Thoracic aorta (tissue), 2 donors: ENCODE measurements around the gene SPINT2. TPM values are rescaled to one million over a fixed set of nuclear protein-coding genes. Genes with fewer than 3 reads are reported as not detected.

Source experiments
- ATAC-seq: fragments of 150-250 bp; one replicate; pipeline ENCODE4 v1.8.0; 2017; ENCODE audit warnings: low read depth; ENCODE audit not compliant: insufficient number of reproducible peaks, low FRiP score
- DNase-seq: peaks from one replicate; pipeline ENCODE4 v3.0.0-alpha.2; 2020; ENCODE audit warnings: low spot score
- H3K27ac ChIP-seq, 2 donors: fragments of 200-600 bp; sonication (generic); 1 replicate in 1 of 2; 2 replicates in 1 of 2; pipeline ENCODE4 v1.5.1; 2016; ENCODE audit warnings: mild to moderate bottlenecking in 2 of 2, moderate library complexity in 2 of 2
- H3K27me3 ChIP-seq: fragments of 200-600 bp; sonication (generic); replicated peaks from 2 replicates; pipeline ENCODE4 v1.6.0; 2016; ENCODE audit warnings: mild to moderate bottlenecking; ENCODE audit not compliant: insufficient read depth
- H3K36me3 ChIP-seq: fragments of 200-600 bp; sonication (generic); one replicate; pipeline ENCODE4 v1.5.1; 2016
- H3K4me1 ChIP-seq, 2 donors: fragments of 200-600 bp; sonication (generic); 1 replicate in 1 of 2; 2 replicates in 1 of 2; pipeline versions ENCODE4 v1.5.1 to v1.6.0; 2016; ENCODE audit warnings: low read depth in 2 of 2, mild to moderate bottlenecking in 1 of 2; ENCODE audit not compliant: control insufficient read depth in 1 of 2
- H3K4me3 ChIP-seq: fragments of 200-600 bp; sonication (generic); 2 replicates; pipeline ENCODE4 v1.5.1; 2016; ENCODE audit warnings: mild to moderate bottlenecking
- H3K9me3 ChIP-seq: fragments of 200-600 bp; sonication (generic); 2 replicates; pipeline ENCODE4 v1.5.1; 2016
- CTCF ChIP-seq: fragments of 200-600 bp; sonication (generic); IDR thresholded peaks from one replicate; pipeline ENCODE4 v1.5.1; 2019; ENCODE audit warnings: antibody characterized with exemption
- total RNA-seq, 2 donors: library from RNA; depleted of rRNA; stranded (reverse); fragments of >200 nt; gene quantifications; one replicate each; pipeline versions ENCODE4 v1.1.0 to v1.2.3, GENCODE V29; 2016

SPINT2 gene
- total RNA-seq, 2 donors from 2014 or later = 218 to 480 TPM

GRCh38 chr19:38308006-38308766 lies 43.8 kb downstream of the SPINT2 start:
- ATAC-seq = no peak
- no peak overlapping the region for H3K27ac ChIP-seq
- no peaks in the 10 kb centered on the region for H3K9me3 ChIP-seq
- no peaks in the 10 kb centered on the region for H3K27me3 ChIP-seq
- H3K4me1 ChIP-seq = no peaks in the 10 kb centered on the region
- TF ChIP-seq CTCF = no peak
- no peak for DNase-seq
- H3K36me3 ChIP-seq = peaks cover 21% of the 10 kb centered on the region
- H3K4me3 ChIP-seq = no peak overlapping the region

GRCh38 chr19:38308926-38309614 lies 44.7 kb downstream of the SPINT2 start:
- Histone ChIP-seq H3K27me3 (no peaks in the 10 kb centered on the region), H3K9me3 (no peaks in the 10 kb centered on the region), H3K36me3 (peaks cover 18% of the 10 kb centered on the region), H3K4me1 (no peaks in the 10 kb centered on the region), H3K4me3 (no peak overlapping the region), H3K27ac (no peak overlapping the region)
- DNase-seq = no peak
- TF ChIP-seq CTCF = no peak
- no peak for ATAC-seq

DNA sequence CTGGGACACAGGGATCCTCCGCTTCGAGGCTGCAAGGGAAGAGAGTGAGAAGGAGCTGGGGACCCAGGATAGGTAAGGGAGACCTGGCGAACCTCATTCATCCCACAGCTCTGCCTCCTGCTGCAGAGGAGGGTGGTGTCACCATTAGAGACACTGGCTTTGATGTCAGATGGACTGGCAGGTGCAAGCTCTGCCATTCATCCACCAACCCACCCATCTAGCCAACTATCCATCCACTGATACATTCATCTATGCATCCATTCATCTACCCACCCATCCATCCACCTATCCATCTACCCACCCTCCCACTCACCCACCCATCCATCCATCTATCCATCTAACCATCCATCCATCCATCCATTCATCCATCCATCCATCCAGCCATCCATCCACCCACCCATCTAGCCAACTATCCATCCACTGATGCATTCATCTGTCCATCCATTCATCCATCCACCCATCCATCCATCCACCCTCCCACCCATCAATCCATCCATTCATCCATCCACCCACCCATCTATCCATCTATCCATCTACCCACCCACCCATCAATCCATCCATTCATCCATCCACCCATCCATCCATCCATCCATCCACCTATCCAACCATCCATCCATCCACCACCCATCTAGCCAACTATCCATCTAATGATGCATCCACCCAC lies 45.4 kb downstream of the SPINT2 start:
- Histone ChIP-seq H3K27me3 (no peaks in the 10 kb centered on the region), H3K36me3 (peaks cover 14% of the 10 kb centered on the region)
- DNase-seq = no peak

DNA sequence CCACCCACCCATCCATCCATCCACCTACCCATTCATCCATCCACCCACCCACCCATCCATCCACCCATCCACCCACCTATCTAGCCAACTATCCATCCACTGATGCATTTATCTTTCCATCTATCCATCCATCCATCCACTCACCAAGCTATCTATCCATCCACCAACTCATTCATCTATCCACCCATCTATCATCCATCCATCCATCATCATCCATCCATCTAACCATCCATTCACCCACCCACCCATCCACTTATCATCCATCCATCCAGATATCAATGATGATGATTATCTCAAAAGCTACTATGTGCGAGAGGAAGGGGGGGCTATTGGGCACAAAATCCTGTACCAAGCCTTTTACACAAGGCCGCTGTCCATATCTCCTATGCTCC lies 45.9 kb downstream of the SPINT2 start:
- Histone ChIP-seq H3K4me1 (peaks cover 0 to 2% of the 10 kb centered on the region in 2 donors), H3K27ac (no peak overlapping the region), H3K36me3 (peaks cover 13% of the 10 kb centered on the region), H3K27me3 (no peaks in the 10 kb centered on the region), H3K9me3 (no peaks in the 10 kb centered on the region), H3K4me3 (no peak overlapping the region)
- ATAC-seq (no peak), DNase-seq (no peak)
- no peak for TF ChIP-seq CTCF

More for the DNA sequence above, 45.4 kb downstream of the SPINT2 start:
- Histone ChIP-seq H3K4me3 (no peak overlapping the region), H3K9me3 (no peaks in the 10 kb centered on the region), H3K27ac (no peak overlapping the region), H3K4me1 (no peaks in the 10 kb centered on the region)
- no peak for ATAC-seq
- no peak for TF ChIP-seq CTCF

DNA sequence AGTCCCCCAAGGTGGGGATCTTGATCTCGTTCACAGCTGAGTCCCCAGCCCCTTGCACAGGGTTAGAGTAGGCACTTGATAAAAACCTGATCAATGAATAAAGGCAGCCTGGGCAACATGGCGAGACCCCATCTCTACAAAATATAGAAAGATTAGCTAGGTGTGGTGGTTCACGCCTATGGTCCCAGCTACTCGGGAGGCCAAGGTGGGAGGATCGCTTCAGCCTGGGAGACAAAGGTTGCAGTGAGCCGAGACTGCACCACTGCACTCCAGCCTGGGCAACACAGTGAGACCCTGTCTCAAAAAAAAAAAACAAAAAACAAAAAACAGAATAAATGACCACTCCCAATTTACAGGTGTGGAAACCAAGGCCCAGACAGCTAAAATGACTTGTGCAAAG lies 46.6 kb downstream of the SPINT2 start:
- no peak for TF ChIP-seq CTCF

More for the DNA sequence above, 46.6 kb downstream of the SPINT2 start:
- H3K4me3 ChIP-seq = no peak overlapping the region
- no peak for ATAC-seq
- peaks cover 0 to 3% of the 10 kb centered on the region in 2 donors for H3K4me1 ChIP-seq
- H3K36me3 ChIP-seq = peaks cover 9% of the 10 kb centered on the region
- H3K27ac ChIP-seq = no peak overlapping the region
- H3K27me3 ChIP-seq = no peaks in the 10 kb centered on the region
- DNase-seq = no peak
- no peaks in the 10 kb centered on the region for H3K9me3 ChIP-seq
